ENCODE data around the gene MYH10.

The MYH10 gene

GRCh38 chr17:8490256-8491023 is 140.1 kb downstream of the MYH10 start:
- no peak for DNase-seq

GRCh38 chr17:8489841-8490240 is 140.7 kb downstream of the MYH10 start:
- no peak for DNase-seq

GRCh38 chr17:8488901-8489300 is 141.6 kb downstream of the MYH10 start:
- no peak for DNase-seq

- DNase-seq, result no peak
These were observed 142.0 kb downstream of the MYH10 start for GRCh38 chr17:8488491-8488890.

GRCh38 chr17:8487743-8488142 is 142.8 kb downstream of the MYH10 start:
- DNase-seq, result no peak

- no peak for DNase-seq
These were observed 143.3 kb downstream of the MYH10 start for GRCh38 chr17:8487130-8487645.

- DNase-seq, result no peak
These were observed 145.0 kb downstream of the MYH10 start for GRCh38 chr17:8485491-8485890.

GRCh38 chr17:8484465-8484864 is 146.1 kb downstream of the MYH10 start:
- no peak for DNase-seq

- no peak for DNase-seq
These were observed 148.0 kb downstream of the MYH10 start for GRCh38 chr17:8482546-8482945.

GRCh38 chr17:8481703-8482102 is 148.8 kb downstream of the MYH10 start:
- DNase-seq, result no peak

- DNase-seq, result no peak
These were observed 149.4 kb downstream of the MYH10 start for GRCh38 chr17:8481089-8481488.

GRCh38 chr17:8480011-8480976 is 150.2 kb downstream of the MYH10 start:
- no peak for DNase-seq

- no peak for DNase-seq
These were observed 151.0 kb downstream of the MYH10 start for GRCh38 chr17:8479431-8479947.

GRCh38 chr17:8477715-8478441 is 152.6 kb downstream of the MYH10 start:
- no peak for DNase-seq

GRCh38 chr17:8477171-8477570 is 153.4 kb downstream of the MYH10 start:
- no peak for DNase-seq

GRCh38 chr17:8476741-8477140 is 153.8 kb downstream of the MYH10 start:
- no peak for DNase-seq

GRCh38 chr17:8475781-8476180 is 154.7 kb downstream of the MYH10 start:
- no peak for DNase-seq

- DNase-seq, result no peak
These were observed 155.3 kb downstream of the MYH10 start for GRCh38 chr17:8475227-8475626.

- no peak for DNase-seq
These were observed 155.7 kb downstream of the MYH10 start for GRCh38 chr17:8474826-8475225.

- no peak for DNase-seq
These were observed 156.9 kb downstream of the MYH10 start for GRCh38 chr17:8473451-8474192.

- DNase-seq, result no peak
These were observed 157.9 kb downstream of the MYH10 start for GRCh38 chr17:8472663-8473062.

GRCh38 chr17:8470447-8471047 is 160.0 kb downstream of the MYH10 start:
- DNase-seq, result no peak
